Epithelial cell of esophagus (primary cell): ENCODE results near the gene SECISBP2L.
"Not testable (repeated sequence)": the region's sequence is repeated elsewhere in the genome, so short reads cannot be mapped to it uniquely, and the experiment has no call there.

Experiments
- DNase-seq: peaks from one replicate; pipeline ENCODE4 v3.0.0; 2010; ENCODE audit warnings: low read depth
- H3K4me3 ChIP-seq: 2 replicates; pipeline ENCODE4 v1.5.1; 2011; ENCODE audit warnings: mild to moderate bottlenecking, low read length, control low read depth
- CTCF ChIP-seq: IDR thresholded peaks from 2 replicates; pipeline ENCODE4 v1.5.1; 2011; ENCODE audit warnings: low read depth, mild to moderate bottlenecking, low read length, control low read depth, inconsistent platforms; ENCODE audit not compliant: insufficient read depth; ENCODE audit errors: missing control alignments

Gene SECISBP2L

GRCh38 chr15:49084285-49084570, 38.0 kb upstream of the SECISBP2L start:
- H3K4me3 ChIP-seq, result no peak overlapping the region
- DNase-seq, result no peak
- TF ChIP-seq CTCF, result no peak

- H3K4me3 ChIP-seq, result no peak overlapping the region
- no peak for TF ChIP-seq CTCF
- no peak for DNase-seq
Observed at GRCh38 chr15:49083401-49084284, 37.4 kb upstream of the SECISBP2L start.

GRCh38 chr15:49082960-49083359, 36.7 kb upstream of the SECISBP2L start:
- no peak for DNase-seq
- H3K4me3 ChIP-seq, result no peak overlapping the region
- no peak for TF ChIP-seq CTCF

GRCh38 chr15:49079340-49080039, 33.2 kb upstream of the SECISBP2L start:
- H3K4me3 ChIP-seq, result no peak overlapping the region
- DNase-seq, result no peak
- no peak for TF ChIP-seq CTCF

GRCh38 chr15:49075881-49076280, 29.6 kb upstream of the SECISBP2L start:
- no peak overlapping the region for H3K4me3 ChIP-seq
- TF ChIP-seq CTCF, result no peak
- no peak for DNase-seq

- DNase-seq, H3K4me3 ChIP-seq: not testable (repeated sequence)
Observed at GRCh38 chr15:49074589-49075287, 28.5 kb upstream of the SECISBP2L start.

GRCh38 chr15:49066372-49066771, 20.1 kb upstream of the SECISBP2L start:
- no peak for TF ChIP-seq CTCF
- no peak for DNase-seq
- no peak overlapping the region for H3K4me3 ChIP-seq
